Fibroblast of the aortic adventitia (primary cell): ENCODE results near the gene IPO4. TPM values are rescaled to one million over a fixed set of nuclear protein-coding genes. Genes with fewer than 3 reads are reported as not detected.

Experiments
- DNase-seq: peaks from one replicate; pipeline ENCODE4 v3.0.0-alpha.2; 2010; ENCODE audit warnings: low read depth
- H3K4me3 ChIP-seq: 2 replicates; pipeline ENCODE4 v1.5.1; 2011; ENCODE audit warnings: low read depth, mild to moderate bottlenecking, control low read depth, low read length, moderate library complexity
- CTCF ChIP-seq: IDR thresholded peaks from 2 replicates; pipeline ENCODE4 v1.5.1; 2011; ENCODE audit warnings: mild to moderate bottlenecking, low read length, control low read depth, inconsistent platforms; ENCODE audit not compliant: insufficient read depth
- total RNA-seq: library from RNA; depleted of rRNA; stranded (reverse); fragments of >200 nt; gene quantifications from 2 replicates; pipeline ENCODE4 v1.2.3, GENCODE V29; 2012; ENCODE audit warnings: low replicate concordance

Gene IPO4
- total RNA-seq, 1 donor = 44.0 TPM

DNA sequence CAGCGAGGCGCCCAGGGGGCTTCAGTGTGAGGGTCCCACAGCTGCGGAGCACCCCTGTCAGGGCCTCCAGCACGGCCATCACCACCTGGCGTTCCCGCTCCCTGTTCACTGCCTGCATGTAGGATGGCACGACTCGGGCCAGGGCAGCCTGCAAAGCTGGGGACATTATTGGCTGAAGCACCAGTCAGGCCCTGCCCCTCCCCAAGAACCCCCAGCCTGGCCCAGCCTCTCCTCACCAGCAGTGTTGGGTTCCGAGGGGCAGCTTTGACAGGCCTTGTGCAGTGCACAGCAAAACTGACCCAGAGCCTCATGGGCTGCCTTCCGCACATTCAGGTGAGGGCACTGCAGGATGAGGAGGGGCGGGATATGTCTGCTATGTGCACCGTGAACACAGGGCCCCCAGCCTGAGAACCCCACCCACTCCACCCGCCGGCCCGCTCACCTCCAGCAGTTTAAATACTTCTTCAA lies 5.6 kb downstream of the IPO4 start:
- TF ChIP-seq CTCF = no peak
- H3K4me3 ChIP-seq = no peak overlapping the region
- DNase-seq = no peak

GRCh38 chr14:24182110-24182882 lies 6.3 kb downstream of the IPO4 start:
- no peak for DNase-seq
- H3K4me3 ChIP-seq = no peak overlapping the region

DNA sequence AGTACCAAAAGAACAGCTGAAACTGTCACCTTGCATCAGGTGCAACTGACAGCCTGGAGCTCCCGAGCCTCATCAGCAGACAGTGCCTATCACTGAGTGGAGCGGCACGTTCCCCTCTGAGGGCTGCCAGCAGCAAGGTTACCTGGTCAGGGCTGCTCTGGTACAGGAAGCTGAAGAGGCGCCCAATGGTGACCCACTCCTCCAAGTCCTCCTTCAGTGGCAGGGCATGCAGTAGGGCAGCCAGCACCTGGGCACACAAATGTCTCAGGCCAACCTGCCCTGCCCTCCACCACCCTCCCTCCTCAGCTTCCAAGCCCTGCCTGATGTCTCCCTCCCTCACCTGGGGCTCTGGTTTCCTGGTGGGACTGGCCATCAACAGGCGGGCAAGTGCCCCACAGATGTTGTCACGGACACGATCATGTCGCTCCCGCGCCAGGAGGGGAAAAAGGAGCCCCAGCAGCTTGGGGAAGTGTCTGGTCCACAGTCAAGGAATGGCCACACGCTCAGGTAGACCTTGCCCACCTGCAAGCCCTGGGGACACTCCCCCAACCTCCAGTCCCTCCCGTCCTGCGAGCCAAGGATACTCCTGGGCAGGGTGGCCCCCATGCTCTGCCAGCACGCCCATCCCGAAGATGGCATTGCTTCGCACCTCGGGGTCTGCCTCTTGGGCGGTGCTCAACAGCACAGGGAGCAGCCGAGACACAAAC lies 7.1 kb downstream of the IPO4 start:
- TF ChIP-seq CTCF = no peak
- no peak overlapping the region for H3K4me3 ChIP-seq
- no peak for DNase-seq

More at GRCh38 chr14:24182110-24182882, 6.3 kb downstream of the IPO4 start:
- TF ChIP-seq CTCF = no peak

- H3K4me3 ChIP-seq = no peak overlapping the region
- DNase-seq = peak; percentile 90
- no peak for TF ChIP-seq CTCF
Measured at GRCh38 chr14:24179961-24180796, 8.4 kb downstream of the IPO4 start.

GRCh38 chr14:24179294-24179960 lies 9.2 kb downstream of the IPO4 start:
- no peak overlapping the region for H3K4me3 ChIP-seq
- DNase-seq = no peak
- no peak for TF ChIP-seq CTCF
